Endometrial microvascular endothelial cells (primary cell): ENCODE data around the gene TMEM234. TPM values are rescaled to one million over a fixed set of nuclear protein-coding genes. Genes with fewer than 3 reads are reported as not detected.
"Not testable (repeated sequence)": the region's sequence is repeated elsewhere in the genome, so short reads cannot be mapped to it uniquely, and the experiment has no call there.

Source experiments
- in situ Hi-C: cut with HindIII; loops from 2 replicates; pipeline ENCODE4 v1.10.0; 2017; ENCODE audit warnings: low sequenced_read_pairs, low pct_unique_long_range_greater_than_20kb; ENCODE audit errors: inconsistent ontology term
- total RNA-seq: library from RNA; depleted of rRNA; stranded (reverse); fragments of >200 nt; gene quantifications from one replicate; pipeline ENCODE4 v1.2.3, GENCODE V29; 2015; ENCODE audit errors: inconsistent ontology term

The TMEM234 gene
- total RNA-seq: 16.3 TPM

DNA sequence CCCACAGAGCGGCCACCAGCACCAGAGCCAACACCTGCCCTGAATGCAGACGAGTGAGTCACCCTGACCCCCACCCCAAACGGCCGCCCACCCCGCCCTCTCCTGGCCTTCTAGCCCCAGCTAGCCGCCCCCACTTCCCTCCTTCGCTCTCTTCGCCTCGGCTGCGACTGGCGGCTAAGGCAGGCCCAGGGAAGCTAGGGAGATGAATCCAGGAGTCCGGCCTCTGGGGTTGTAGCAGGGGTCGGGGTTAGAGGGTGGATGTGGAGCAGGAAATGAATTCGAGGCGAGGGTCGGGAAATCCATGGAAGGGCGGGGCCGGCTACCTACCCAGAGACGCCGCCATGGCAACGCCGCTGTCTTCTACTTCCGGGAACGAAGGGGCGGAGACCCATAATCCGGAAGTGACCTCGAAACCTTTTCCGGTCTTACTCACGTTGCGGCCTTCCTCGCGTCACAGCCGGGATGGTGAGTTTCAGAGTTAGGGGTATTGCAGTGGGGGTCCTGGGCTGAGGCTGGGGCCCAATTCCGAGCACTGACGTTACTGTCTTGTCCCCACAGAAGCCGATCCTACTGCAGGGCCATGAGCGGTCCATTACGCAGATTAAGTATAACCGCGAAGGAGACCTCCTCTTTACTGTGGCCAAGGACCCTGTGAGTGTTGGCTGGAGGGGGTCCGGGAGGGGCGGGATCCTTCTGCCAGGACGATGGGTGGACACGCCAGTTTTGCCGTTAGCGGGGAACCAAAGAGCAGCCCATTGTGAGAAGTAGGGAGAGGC lies at the start of gene TMEM234, which contains the start of gene EIF3I:
Gene TMEM234 (minus strand): TSS at position 374 of the 776 bp plus-strand sequence. CDS start 31 bp downstream, at position 343.
Gene EIF3I (plus strand): TSS at position 428 of the 776 bp plus-strand sequence. CDS start 35 bp downstream, at position 463.
- in situ Hi-C loops: no loop called here

- in situ Hi-C loops: no loop called here
Measured at GRCh38 chr1:32269744-32270143, 47.6 kb upstream of the TMEM234 start.

- in situ Hi-C loops: no loop called here
Measured at GRCh38 chr1:32266921-32267591, 44.9 kb upstream of the TMEM234 start.

DNA sequence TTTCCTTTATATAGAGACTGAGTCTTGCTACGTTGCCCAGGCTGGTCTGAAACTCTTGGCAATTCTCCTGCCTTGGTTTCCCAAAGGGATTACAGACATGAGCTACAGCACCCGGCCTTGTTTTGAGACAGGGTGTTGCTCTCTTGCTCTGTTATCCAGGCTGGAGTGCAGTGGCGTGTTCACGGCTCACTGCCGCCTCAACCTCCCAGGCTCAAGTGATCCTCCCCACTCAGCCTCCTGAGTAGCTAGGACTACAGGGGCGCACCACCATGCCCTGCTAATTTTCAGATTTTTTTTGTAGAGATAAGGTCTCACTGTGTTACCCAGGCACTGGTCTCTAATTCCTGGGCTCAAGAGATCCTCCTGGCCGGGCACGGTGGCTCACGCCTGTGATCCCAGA lies 43.7 kb upstream of the TMEM234 start:
- in situ Hi-C loops: no loop called here

GRCh38 chr1:32263744-32264143 lies 41.6 kb upstream of the TMEM234 start:
- in situ Hi-C loops: no loop called here

GRCh38 chr1:32263236-32263593 lies 41.1 kb upstream of the TMEM234 start:
- in situ Hi-C loops: not testable (repeated sequence)

- in situ Hi-C loops: no loop called here
Measured at GRCh38 chr1:32257227-32257508, 35.0 kb upstream of the TMEM234 start.

- in situ Hi-C loops: no loop called here
Measured at GRCh38 chr1:32256473-32257226, 34.5 kb upstream of the TMEM234 start.

DNA sequence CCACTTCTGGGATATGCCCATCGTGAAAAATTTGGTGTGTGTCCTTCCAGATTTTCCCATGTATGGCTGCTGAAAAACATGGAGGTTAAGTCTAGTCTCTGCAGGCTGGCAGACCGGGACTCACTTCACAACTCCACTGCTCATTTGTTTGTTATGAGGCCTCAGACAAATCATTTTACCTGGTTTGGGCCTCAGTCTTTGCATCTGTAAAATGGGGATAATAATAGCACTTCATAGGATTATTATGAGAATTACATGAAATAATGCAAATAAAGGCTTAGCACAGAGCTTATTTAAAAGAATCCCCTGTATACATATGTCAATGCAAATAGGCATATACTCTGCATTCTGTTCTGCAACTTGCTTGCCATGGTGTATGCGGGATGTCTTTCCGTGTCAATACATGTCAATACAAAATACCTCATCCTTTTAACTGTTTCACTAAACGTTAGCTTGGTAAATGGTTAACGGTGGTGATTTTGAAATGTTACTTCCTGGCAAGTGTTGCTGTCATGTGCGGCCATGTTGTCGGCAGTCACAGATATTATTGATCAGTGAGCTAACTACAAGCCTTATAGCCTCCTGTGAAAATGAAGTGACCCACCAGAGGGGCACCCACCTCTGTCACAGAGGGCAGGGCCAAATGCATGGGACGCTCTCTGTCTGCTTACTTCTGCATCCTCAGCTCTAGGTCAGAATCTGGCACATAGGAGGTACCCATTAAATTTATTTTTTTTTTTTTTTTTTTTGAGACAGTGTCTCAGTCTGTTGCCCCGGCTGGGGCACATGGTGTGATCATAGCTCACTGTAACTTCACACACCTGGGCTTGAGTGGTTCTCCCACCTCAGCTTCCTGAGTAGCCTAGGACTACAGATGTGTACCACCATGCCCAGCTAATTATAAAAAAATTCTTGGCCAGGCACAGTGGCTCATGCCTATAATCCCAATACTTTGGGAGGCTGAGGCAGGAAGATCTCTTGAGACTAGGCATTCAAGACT lies 33.2 kb upstream of the TMEM234 start:
- in situ Hi-C loops: no loop called here

DNA sequence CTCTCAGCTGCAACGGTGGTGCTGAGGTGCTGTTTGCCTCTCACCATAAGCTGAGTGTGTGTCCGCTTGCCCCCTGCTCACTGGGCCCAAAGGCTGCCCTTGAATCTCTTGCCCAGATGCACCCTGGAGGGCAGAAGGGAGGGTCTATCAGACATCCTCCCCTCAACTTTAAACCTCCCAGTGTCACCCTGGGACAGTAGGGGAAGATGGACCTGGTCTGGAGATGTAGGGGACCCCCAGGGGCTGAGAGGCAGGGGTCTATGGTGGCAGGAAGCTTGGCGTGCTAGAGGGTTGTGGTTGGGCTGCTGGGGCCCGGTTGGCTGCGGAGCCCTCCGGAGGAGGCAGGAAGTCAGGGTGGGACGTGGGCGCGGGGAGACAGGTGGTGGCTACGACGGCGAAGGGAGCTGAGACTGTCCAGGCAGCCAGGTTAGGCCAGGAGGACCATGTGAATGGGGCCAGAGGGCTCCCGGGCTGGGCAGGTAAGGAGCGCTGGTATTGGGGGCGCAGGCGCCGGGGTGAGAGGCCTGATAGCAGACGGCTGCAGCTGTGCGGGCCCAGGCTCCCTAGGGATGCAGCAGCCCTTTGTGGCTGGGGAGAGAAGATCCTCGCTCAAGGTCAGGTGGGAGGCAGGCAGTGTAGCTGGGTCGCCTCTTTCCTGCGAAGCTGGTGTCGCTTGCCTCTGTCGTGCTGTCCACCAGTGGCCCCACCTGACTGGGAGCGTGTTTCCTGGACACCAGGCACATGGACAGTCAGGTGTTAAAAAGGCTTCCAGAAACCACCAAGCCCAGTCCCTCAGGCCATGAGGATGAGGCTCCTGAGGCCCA lies 29.0 kb upstream of the TMEM234 start, which contains the start of gene LCK:
Gene LCK (plus strand): TSS at position 373 of the 824 bp plus-strand sequence. CDS start 23,065 bp downstream, outside the sequence.
- in situ Hi-C loops: no loop called here

DNA sequence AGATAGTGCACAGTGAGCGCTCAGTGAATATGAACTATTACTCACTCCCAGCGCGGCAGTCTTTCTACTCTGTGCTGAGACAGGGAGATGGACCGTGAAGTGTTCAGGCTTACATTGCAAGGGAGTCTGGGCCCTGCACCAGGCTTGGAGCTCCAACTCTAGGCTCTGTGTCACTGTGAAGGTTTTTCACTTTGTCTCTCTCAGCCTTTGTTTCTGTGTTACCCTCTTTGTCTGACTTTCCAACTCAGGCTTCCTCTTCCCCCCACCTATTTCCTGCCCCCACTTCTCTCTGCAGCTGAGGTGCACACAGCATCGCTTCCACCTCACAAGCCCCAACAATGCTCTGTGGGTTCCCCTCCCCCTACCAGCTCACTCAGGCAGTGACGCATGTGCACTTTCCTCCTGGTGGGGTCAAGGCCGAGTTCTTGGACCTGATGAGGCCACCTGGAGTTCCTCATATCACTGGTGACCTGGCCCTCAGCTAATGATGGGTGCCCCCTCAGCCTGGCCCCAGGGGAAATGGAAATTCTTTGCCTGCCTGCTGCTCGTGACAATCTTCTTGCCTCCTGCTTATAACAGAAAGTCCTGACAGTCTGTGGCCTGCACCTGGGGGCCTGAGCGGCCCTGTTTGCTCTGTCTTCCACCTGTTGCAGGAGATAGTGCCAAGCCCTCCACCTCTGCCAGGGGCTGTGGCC lies 27.8 kb upstream of the TMEM234 start:
- in situ Hi-C loops: loop anchor here (10.0 kb wide), 1 partner anchor 75 kb away; no protein-coding TSS in a partner anchor

GRCh38 chr1:32247983-32248889 lies 26.1 kb upstream of the TMEM234 start:
- in situ Hi-C loops: loop anchor here (10.0 kb wide), 1 partner anchor 77 kb away; no protein-coding TSS in a partner anchor

DNA sequence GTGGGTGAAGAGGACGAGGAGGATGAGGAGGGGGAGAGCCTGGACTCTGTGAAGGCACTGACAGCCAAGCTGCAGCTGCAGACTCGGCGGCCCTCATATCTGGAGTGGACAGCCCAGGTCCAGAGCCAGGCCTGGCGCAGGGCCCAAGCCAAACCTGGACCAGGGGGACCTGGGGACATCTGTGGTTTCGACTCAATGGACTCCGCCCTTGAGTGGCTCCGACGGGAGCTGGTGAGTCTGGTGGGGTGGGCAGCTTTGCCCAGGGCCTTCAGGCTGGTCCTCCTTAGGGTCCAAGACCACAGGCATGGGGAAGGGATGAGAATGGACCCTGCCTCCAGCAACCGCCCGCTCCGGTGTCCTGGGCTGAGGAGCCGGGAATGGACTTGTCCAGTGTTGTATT lies 25.3 kb upstream of the TMEM234 start:
- in situ Hi-C loops: loop anchor here (10.0 kb wide), 1 partner anchor 77 kb away; no protein-coding TSS in a partner anchor

DNA sequence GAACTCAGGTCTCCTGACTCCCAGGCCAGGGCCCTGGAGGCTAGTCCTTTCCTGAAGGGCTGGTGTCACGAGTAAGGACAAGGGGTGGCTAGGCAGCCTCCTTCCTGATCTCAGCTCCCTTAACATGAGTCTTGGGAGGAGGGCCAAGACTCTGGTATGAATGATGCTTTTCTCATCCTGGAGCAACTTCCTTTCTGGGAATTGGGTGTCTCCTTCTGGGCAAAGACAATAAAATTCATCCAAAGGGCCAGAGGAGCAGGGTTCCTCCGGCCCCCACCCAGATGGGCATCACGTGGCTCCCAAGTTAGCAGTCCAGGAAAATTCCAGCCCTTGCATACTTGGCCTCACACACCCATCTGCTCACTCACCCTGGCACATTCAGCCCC lies 24.7 kb upstream of the TMEM234 start, which contains the start of gene FAM167B:
Gene FAM167B (plus strand): TSS at position 335 of the 386 bp plus-strand sequence. CDS start 200 bp downstream, outside the sequence.
- in situ Hi-C loops: loop anchor here (10.0 kb wide), 1 partner anchor 78 kb away; no protein-coding TSS in a partner anchor

DNA sequence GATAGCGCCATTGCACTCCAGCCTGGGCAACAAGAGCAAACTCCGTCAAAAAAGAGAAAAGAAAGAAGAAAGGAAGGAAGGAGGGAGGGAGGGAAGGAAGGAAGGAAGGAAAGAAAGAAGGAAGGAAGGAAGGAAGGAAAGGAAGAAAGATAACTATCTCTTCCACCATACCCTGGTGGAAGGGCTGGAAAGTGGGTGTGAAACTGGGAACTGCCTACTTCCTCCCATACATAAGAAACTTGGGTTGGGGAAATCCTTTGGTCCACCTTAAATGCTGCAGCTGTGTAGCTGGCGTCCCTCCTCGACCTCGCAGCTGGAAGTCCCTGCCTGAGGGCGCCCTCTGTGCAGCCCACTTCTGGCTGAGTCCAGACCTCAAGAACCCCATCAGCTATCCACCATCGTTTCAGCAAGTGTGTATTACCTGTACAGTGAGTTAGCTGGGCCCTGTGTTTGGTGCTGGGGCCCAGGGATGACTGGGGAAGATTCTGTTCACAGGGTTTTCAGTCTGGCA lies 20.2 kb upstream of the TMEM234 start:
- in situ Hi-C loops: loop anchor here (10.0 kb wide), 1 partner anchor 82 kb away; no protein-coding TSS in a partner anchor
